Stimulated activated CD8-positive, alpha-beta memory T cell treated with anti-CD3 and anti-CD28 coated beads, Interleukin-4, amount 100 ng/mL, for 4 hours (primary cell): ENCODE data around the gene EML6.
A peak's percentile ranks its signal among the peaks of the same experiment; 100 is the strongest.
"Not testable (repeated sequence)": the region's sequence is repeated elsewhere in the genome, so short reads cannot be mapped to it uniquely, and the experiment has no call there.

ENCODE experiments used
- DNase-seq, 2 donors: peaks; one replicate each; pipeline ENCODE4 v3.0.0-alpha.2; 2020; ENCODE audit warnings: low read depth in 2 of 2, low spot score in 1 of 2

The EML6 gene

GRCh38 chr2:54723131-54723995 lies at the start of gene EML6:
EML6 (plus strand) TSS chr2:54723662; CDS start chr2:54725062, 1,400 bp downstream.
- DNase-seq, result peak; percentile 93 to 97

- no peak for DNase-seq
Measured at GRCh38 chr2:54675281-54675680, 48.2 kb upstream of the EML6 start.

- DNase-seq, result no peak
Measured at GRCh38 chr2:54675738-54676137, 47.7 kb upstream of the EML6 start.

- no peak for DNase-seq
Measured at GRCh38 chr2:54676656-54677055, 46.8 kb upstream of the EML6 start.

- DNase-seq, result no peak
Measured at GRCh38 chr2:54677476-54678265, 45.8 kb upstream of the EML6 start.

DNA sequence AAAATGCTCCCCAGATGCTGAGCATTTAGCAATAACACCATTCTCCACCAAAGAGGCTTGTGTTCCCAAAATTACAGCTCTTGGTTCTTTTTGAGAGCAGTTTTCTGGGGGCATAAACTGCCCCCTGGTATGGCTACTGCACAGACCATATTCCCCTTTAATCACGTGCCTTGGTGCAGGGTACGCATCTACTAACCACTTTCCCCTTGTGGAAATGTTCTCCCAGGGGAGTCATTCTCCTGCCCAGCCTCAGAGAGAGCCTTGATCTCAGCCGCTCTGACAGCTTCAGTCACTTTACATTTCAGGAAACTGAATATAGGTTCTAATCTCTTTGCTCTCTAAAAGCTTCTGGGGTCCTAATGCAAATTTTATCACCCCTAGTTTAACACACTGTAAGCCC lies 44.7 kb upstream of the EML6 start:
- DNase-seq, result no peak

GRCh38 chr2:54680397-54681041 lies 42.9 kb upstream of the EML6 start:
- DNase-seq, result no peak

DNA sequence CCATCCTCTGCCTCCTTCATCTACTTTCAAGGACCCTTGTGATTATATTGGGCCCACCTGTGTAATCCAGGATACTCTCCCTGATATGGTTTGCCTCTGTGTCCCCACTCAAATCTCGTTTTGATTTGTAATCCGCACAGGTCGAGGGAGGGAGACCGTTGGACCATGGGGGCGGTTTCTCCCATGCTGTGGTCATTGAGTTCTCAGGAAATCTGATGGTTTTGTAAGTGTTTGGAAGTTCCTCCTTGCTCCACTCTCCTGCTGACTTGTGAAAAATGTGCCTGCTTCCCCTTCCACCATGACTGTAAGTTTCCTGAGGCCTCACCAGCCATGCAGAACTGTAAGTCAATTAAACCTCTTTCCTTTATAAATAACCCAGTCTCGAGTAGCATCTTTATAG lies 42.0 kb upstream of the EML6 start:
- DNase-seq, result no peak

DNA sequence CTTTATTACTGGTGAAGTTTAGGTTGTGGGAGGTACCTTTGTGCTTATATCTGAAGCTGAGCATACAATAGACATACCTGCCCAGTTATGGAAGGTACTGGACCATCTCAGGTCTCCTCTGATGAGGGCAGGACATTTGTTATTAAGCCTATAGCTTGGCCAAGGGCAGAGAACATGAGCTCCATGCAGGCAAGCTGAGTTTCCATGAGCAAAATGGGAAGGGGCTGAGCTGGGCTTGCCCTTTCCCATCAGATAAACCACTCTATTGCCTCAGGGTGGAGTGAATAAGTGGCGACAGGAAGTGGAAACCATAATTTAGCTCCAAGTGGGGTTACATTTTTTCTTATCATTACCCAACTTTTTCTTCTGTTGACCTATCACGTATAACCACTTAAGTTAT lies 39.9 kb upstream of the EML6 start:
- no peak for DNase-seq

GRCh38 chr2:54685263-54685775 lies 38.1 kb upstream of the EML6 start:
- no peak for DNase-seq

- DNase-seq, result no peak
Measured at GRCh38 chr2:54687595-54688152, 35.8 kb upstream of the EML6 start.

- DNase-seq, result no peak
Measured at GRCh38 chr2:54691445-54692135, 31.9 kb upstream of the EML6 start.

DNA sequence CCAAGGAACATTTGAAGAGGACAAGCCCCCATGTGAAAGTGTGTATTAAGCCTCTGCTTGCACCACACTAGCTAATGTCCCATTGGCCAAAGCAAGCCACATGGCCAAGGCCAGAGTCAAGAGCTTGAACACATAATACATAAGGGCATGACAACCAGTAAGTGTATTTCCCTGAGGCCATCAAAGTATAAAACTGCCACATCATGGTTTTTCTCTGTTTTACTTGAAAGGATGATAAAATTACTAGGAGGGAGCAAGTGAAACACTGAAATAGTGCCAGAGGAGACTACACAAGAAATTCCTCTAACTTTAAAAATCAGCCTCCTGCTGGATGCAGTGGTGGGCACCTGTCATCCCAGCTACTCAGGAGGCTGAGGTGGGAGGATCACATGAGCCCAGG lies 30.9 kb upstream of the EML6 start:
- no peak for DNase-seq

DNA sequence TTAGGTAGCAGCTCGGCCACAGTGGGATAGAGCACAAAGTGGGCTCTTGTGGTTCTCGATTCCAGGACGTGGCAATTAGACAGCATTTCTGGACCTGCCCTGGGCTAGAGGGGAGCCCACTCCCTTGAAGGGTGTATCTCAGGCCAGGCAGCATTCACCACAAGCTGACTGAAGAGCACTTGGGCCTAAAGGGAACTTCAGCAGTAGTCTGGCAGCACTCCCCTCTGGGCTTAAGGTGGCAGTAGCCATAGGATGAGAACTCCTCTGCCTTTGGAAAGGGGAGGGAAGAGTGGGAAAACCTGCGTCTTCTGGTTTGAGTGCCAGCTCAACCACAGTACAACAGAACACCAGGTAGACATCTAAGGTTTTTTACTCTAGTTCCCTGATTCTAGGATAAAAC lies 28.1 kb upstream of the EML6 start:
- no peak for DNase-seq

- no peak for DNase-seq
Measured at GRCh38 chr2:54697934-54698333, 25.5 kb upstream of the EML6 start.

DNA sequence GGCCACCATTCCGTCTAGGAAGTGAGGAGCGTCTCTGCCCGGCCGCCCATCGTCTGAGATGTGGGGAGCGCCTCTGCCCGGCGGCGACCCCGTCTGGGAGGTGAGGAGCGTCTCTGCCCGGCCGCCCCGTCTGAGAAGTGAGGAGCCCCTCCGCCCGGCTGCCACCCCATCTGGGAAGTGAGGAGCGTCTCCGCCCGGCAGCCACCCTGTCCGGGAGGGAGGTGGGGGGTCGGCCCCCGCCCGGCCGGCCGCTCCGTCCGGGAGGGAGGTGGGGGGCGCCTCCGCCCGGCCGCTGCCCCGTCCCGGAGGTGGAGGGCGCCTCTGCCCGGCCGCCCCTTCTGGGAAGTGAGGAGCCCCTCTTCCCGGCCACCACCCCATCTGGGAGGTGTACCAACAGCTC lies 24.5 kb upstream of the EML6 start:
- DNase-seq, result not testable (repeated sequence)

- no peak for DNase-seq
Measured at GRCh38 chr2:54699665-54700064, 23.8 kb upstream of the EML6 start.

- DNase-seq, result no peak
Measured at GRCh38 chr2:54701029-54701428, 22.4 kb upstream of the EML6 start.

- no peak for DNase-seq
Measured at GRCh38 chr2:54704238-54704637, 19.2 kb upstream of the EML6 start.

DNA sequence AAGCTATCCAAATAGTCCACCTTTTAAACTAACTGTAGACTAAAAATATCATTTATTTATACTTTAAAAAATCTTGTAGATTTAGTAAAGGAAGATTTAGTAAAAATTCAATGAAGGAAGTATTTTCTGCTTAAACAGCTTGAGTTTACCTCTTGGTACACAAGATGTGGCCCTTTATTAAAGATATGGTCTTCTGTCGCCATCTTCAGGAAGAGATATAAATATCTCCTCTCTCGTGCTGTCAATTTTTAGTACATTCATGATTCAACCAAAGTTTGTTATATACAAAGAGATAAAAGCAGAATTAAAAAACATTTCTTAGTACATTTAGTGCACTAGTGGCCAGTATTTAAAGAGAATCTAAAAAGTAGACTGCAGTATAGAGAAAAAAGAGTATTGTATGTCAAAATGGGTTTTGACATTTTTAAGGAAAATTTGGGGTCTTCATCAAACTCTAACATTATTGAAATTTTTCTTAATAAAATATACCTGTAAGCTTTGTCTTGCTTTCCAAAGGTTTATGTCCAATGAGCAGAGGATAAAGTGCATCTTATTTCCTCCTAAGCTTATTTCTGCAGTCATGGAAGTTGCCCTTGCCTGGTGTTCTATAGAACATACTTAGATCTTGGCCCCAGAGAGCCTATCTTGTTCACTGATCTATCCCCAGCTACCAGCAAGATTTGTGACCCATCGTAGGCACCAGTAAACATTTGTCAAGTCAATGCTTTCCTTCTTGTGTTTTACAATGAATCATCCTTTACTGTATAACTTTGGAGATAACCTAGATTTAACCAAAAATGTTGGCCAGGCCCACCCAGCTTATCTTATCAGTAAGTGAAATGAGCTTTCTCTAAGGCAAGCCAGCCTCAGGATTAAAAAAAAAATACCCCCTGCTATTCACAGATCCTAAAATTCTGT lies 18.5 kb upstream of the EML6 start:
- no peak for DNase-seq
